GM19397 (cell line): ENCODE results near the gene SCAMP4.

Experiments
- ATAC-seq: cut with Tn5 transposase; IDR thresholded peaks from one replicate; pipeline ENCODE4 v1.9.1; 2021; ENCODE audit warnings: mild to moderate bottlenecking, moderate library complexity; ENCODE audit not compliant: unreplicated experiment

Gene SCAMP4

GRCh38 chr19:1955171-1956121 is 50.2 kb downstream of the SCAMP4 start:
- no peak for ATAC-seq

DNA sequence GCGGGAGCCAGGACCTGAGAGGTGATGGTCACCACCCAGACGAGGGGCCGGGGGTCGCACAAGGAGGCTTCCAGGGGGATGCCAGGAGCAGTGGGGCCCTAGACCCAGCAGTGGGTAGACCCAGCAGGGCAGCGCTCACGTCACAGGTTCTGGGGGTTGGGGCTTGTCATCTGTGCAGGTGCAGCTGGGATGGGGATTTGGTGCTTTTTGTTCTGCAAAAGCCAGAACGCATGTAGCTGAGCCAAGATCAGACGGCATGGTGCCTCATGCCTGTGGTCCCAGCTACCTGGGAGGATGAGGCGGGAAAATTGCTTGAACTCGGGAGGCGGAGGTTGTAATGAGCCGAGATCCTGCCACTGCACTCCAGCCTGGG is 50.9 kb downstream of the SCAMP4 start:
- no peak for ATAC-seq

- no peak for ATAC-seq
Observed at GRCh38 chr19:1956868-1957492, 51.8 kb downstream of the SCAMP4 start.

DNA sequence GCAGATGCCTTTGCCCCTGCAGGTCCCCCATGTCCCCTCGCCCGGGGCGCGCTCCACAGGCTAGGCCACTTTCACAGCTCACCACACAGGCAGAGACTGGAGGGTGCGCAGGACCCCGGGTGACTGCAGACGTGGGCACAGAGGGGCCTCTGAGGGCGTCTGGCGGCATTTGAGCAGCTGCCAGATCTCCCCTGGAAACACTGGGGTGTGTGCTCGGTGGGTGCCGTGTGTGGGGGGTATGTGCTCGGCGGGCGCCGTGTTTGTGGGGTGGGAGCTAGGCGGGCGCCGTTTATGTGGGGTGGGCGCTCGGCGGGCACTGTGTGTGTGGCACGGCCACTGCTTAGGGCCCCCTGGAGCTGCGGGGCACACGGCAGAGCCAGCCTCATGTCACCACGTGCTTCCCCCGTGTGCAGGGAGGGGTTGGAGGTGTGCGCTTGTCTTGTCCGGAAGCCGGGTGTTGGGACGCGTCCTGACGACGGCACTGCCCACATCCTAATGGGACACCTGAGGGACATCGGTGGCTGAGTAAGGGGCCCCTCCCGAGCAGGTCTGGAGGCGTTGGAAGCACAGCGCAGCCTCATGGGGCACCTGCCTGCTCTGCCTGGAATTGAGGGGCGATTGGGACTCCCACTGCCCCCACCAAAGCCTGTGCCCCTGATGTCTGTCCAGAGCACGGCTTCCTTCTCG is 52.5 kb downstream of the SCAMP4 start:
- no peak for ATAC-seq

GRCh38 chr19:1959928-1960589 is 54.9 kb downstream of the SCAMP4 start:
- no peak for ATAC-seq

- no peak for ATAC-seq
Observed at GRCh38 chr19:1961000-1961883, 56.0 kb downstream of the SCAMP4 start.

DNA sequence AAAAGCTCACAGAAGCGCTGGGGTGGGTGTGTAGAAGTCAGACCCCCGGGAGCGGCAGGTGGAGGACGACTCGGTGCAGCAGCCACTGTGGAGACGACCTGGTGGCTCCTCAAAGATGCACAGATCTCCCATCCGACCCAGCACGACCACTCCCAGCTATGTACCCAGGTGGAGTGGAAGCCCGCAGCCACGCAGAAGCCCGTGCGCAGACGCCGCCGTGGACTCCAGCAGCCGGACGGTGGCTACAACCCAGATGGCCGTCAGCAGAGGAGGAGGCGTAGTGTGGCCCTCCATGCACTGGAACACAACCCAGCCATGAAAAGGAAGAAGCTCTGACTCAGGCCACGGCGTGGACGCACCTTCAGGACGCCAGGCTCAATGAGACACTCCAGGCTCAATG is 57.5 kb downstream of the SCAMP4 start:
- ATAC-seq = no peak

DNA sequence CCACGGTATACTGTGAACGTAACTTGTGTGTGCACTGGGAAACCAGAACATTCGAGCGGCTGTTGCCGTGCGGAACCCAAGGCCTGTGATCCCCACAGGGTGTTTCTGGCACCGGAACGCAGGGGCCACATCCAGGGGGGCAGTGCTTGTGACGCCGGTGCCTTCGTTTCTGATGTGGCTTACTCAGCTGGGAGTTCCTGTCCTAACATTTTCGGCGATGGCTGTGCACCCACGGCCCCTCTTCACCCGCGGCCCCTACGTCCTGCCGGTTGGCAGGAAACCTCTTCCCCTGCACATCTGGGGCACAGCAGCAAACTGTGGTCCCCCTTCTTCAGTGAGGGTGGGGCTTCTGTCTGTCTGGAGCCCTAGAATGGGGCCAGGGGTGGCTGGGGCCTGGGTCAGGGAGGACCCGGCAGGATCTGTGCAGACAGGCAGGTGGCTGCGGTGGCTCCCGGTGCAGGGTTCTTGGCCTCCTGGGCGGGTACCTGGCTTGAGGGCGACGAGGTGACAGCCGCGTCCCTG is 61.9 kb downstream of the SCAMP4 start:
- no peak for ATAC-seq

DNA sequence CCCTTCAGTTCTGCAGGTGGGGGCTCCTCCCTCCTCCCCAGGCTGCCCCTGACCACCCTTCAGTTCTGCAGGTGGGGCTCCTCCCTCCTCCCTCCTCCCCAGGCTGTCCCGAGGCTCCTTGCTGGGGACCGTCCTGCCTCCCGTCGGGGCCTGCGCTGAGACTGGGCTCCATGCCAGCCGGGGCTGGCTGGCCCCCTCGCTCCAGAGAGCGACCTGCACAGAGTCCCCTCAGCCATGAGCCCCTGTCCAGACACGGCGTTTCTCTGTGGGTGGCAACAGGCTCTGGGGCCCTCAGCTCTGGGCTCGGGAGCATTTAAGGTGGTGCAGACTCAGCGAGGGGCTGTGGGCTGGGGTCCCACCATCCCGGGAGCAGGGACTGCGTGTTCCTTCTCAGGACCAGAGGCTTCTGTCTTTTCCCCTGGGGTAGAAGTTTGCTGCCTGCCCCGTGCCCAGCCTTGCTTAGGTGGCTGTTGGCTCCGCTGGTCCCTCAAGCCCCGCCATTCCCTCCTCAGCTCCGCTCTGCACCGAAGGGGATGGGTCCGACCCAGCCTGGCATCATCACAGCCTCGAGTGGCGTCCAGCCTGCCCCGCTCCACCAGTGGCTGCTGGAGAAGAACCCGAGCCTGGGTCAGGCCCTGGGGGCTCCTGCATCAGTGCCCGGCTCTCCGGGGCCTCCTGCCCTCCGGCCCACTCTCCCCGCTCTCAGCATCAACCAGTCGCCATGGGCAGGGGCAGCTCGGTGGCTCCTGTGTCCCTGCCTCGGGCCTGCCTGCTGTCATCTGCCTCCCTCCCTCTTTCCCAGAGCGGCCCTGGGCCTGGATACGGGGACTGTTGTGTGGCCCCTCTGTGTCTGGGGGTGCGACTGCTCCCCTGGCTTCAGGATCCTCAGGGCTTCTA is 63.3 kb downstream of the SCAMP4 start:
- no peak for ATAC-seq

DNA sequence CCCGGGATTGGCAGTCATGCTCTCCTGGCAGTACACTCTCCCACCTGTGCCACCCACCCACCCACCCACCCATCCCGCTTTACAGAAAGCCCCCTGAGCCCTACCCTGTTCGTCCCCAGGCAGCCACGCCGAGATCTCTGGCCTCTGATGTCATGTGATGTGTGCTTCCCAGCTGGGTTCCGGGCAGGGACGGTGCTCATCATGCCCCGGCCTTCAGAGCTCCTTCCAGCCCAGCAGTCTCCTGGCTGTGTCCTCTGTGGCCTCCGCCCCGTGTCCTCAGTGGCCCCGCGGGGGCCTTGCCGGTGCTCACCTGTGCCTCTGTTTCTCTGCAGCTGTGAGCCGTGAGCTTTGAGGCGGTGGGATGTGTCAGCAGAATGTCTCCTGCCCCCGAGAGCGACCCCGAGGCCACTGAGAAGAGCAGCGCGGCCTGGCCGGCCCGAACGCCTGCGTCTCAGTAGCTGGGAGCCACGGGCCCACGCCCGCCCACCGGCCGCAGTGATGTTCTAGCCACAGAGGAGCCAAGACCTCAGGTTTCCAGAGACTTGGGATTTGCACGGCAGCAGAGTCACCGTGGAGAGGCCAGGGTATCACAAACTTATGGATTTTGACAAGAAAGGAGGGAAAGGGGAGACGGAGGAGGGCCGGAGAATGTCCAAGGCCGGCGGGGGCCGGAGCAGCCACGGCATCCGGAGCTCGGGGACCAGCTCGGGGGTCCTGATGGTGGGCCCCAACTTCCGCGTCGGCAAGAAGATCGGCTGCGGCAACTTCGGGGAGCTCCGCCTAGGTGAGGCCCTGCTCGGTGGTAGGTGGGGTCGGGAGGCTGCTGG is 64.2 kb downstream of the SCAMP4 start:
- no peak for ATAC-seq

DNA sequence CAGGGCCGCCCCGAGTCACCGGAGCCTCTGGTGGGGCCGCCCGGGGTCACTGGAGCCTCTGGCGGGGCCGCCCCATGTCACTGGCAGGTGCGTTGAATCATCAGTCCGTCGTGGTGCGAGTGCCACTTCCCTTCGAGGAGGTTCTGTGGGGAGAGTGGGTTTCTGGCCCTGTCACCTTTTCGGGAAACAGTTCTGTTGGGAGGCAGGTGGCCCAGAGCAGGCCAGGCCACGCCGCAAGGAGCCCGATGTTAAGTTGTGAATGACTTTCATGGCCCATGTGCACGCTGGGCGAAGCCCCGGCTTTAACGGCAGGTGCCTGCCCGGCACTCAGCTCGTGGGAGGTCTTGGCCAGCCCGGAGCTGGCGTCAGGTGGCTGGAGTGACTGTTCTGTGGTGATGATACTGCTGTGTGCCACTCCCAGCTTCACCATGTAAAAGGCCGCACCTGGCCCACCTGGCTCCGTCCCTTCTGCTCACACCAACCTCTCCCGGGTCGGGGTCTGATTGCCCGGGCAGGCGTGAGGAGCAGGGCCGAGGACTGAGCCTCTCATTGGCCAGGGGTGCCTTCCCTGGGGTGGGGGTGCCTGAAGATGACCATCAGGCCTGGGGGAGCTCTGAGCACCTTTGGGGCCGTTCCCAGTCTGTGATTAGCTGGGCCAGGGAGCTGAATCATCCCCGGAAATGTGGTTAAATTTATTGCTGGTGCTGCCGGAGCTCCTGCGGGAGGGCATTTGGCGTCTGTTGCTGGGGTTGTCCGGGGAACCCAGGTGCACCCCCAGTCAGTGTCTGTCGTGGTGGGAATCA is 65.0 kb downstream of the SCAMP4 start:
- no peak for ATAC-seq

DNA sequence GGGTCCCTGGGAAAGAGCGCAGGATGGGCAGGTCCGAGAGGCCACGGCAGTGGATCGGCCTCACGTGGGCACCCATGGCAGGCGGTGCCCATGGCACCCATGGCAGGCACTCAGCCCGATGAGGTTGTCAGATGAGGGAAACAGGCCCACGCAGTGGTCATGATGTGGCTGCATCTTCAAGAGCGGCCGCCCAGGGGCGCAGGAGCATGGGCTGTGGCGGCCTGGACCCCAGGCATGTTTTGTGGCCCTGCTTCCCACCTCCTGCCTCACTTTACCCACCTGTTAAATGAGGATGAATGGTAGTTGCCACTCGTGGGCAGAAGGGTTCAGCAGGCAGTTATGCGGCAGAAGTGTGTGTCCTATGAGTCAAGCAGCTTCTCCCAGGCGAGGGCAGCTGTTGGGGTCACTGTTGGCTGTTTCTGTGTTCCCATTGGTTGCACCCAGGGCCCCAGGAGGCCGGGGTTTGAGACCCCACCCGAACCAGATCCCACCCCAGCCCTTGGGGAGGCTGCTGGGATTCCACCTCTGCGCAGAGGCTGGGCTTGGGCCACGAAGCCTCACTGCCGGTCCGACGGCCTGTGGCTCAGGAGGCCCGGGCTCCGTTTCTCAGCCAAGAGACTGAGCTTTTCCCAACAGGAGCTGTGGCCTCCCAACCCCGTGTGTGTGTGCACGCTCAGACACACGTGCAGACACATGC is 65.8 kb downstream of the SCAMP4 start:
- ATAC-seq = no peak

- ATAC-seq = no peak
Observed at GRCh38 chr19:1974381-1975161, 69.4 kb downstream of the SCAMP4 start.

DNA sequence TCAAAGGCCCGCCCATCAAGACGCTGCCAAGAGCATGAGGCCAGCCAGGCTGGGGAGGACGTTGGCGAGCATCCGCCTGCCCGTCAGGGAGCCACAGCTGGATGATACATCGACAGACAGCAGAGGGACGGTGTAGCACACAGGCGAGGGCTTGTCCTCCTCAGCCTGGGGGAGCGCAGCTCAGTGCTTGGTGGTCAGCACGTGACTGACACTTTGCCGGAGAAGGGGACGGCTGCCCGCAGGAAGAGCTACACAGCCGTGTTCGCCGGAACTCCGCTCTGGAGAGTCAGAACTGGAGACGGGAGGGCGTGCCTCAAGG is 69.9 kb downstream of the SCAMP4 start:
- ATAC-seq = no peak
